HepG2 (cell line): ENCODE results near the gene ENTPD2. TPM values are rescaled to one million over a fixed set of nuclear protein-coding genes. Genes with fewer than 3 reads are reported as not detected.
A peak's percentile ranks its signal among the peaks of the same experiment; 100 is the strongest.

ENCODE experiments used
- E2F2 ChIP-seq: sonication (generic); formaldehyde crosslinking; IDR thresholded peaks from 2 replicates; pipeline ENCODE4 v1.4.0; 2020; ENCODE audit warnings: missing genetic modification reagents, borderline replicate concordance
- FOSL1 ChIP-seq: sonication (generic); formaldehyde crosslinking; IDR thresholded peaks from 2 replicates; pipeline ENCODE4 v1.9.0; 2021; ENCODE audit warnings: missing genetic modification reagents, borderline replicate concordance
- FOXP1 ChIP-seq, 2 experiments: fragments of 450-650 bp in 1 of 2; IDR thresholded peaks; 2 replicates each; pipeline ENCODE4 v1.6.1; 2017 to 2018; ENCODE audit warnings: antibody characterized with exemption in 1 of 2
- ISX ChIP-seq: sonication (generic); formaldehyde crosslinking; conservative IDR thresholded peaks from 2 replicates; pipeline ENCODE4 v1.5.0; 2020; ENCODE audit warnings: missing genetic modification reagents
- KDM5B ChIP-seq: sonication (generic); formaldehyde crosslinking; IDR thresholded peaks from 2 replicates; pipeline ENCODE4 v1.4.0; 2020; ENCODE audit warnings: missing genetic modification reagents, mild to moderate bottlenecking, borderline replicate concordance
- KDM6A ChIP-seq: IDR thresholded peaks from 2 replicates; pipeline ENCODE4 v1.6.1; 2016; ENCODE audit warnings: low read depth
- MTF2 ChIP-seq: sonication (generic); formaldehyde crosslinking; IDR thresholded peaks from 2 replicates; pipeline ENCODE4 v1.5.0; 2020; ENCODE audit warnings: missing genetic modification reagents, borderline replicate concordance
- RXRB ChIP-seq: IDR thresholded peaks from 2 replicates; pipeline ENCODE4 v1.6.1; 2016; ENCODE audit warnings: borderline replicate concordance, missing genetic modification reagents, missing compliant biosample characterization
- STAT5B ChIP-seq: sonication (generic); formaldehyde crosslinking; IDR thresholded peaks from 2 replicates; pipeline ENCODE4 v1.4.0; 2020; ENCODE audit warnings: missing genetic modification reagents
- TBL1XR1 ChIP-seq: fragments of 150-350 bp; IDR thresholded peaks from 2 replicates; pipeline ENCODE4 v1.6.1; 2014; ENCODE audit warnings: borderline replicate concordance, low read length; ENCODE audit not compliant: partially characterized antibody
- YEATS4 ChIP-seq: sonication (generic); formaldehyde crosslinking; IDR thresholded peaks from 2 replicates; pipeline ENCODE4 v1.4.0; 2020; ENCODE audit warnings: missing genetic modification reagents, borderline replicate concordance
- ZBTB3 ChIP-seq: sonication (generic); formaldehyde crosslinking; IDR thresholded peaks from 2 replicates; pipeline ENCODE4 v1.4.0; 2020; ENCODE audit warnings: low read depth, mild to moderate bottlenecking, moderate library complexity, missing genetic modification reagents, borderline replicate concordance
- ZBTB34 ChIP-seq: sonication (generic); formaldehyde crosslinking; IDR thresholded peaks from 2 replicates; pipeline ENCODE4 v1.8.0; 2022; ENCODE audit warnings: mild to moderate bottlenecking, missing genetic modification reagents
- ZFP37 ChIP-seq: sonication (generic); formaldehyde crosslinking; IDR thresholded peaks from 2 replicates; pipeline ENCODE4 v1.4.0; 2020; ENCODE audit warnings: missing genetic modification reagents, borderline replicate concordance
- ZNF224 ChIP-seq: sonication (generic); formaldehyde crosslinking; IDR thresholded peaks from 2 replicates; pipeline ENCODE4 v1.5.0; 2020; ENCODE audit warnings: mild to moderate bottlenecking, missing genetic modification reagents
- ZNF3 ChIP-seq: IDR thresholded peaks from 2 replicates; pipeline ENCODE4 v1.7.0; 2017; ENCODE audit warnings: inconsistent platforms
- ZNF329 ChIP-seq: sonication (generic); formaldehyde crosslinking; IDR thresholded peaks from 2 replicates; pipeline ENCODE4 v1.9.0; 2021; ENCODE audit warnings: low read depth, mild to moderate bottlenecking, missing genetic modification reagents
- ZNF337 ChIP-seq: sonication (generic); formaldehyde crosslinking; IDR thresholded peaks from 2 replicates; pipeline ENCODE4 v1.5.1; 2020; ENCODE audit warnings: missing genetic modification reagents, low read depth, mild to moderate bottlenecking, borderline replicate concordance
- ZNF484 ChIP-seq: sonication (generic); formaldehyde crosslinking; IDR thresholded peaks from 2 replicates; pipeline ENCODE4 v1.5.1; 2020; ENCODE audit warnings: mild to moderate bottlenecking, low read depth, missing genetic modification reagents, borderline replicate concordance
- ZNF737 ChIP-seq: sonication (generic); formaldehyde crosslinking; IDR thresholded peaks from 2 replicates; pipeline ENCODE4 v1.5.0; 2020; ENCODE audit warnings: missing genetic modification reagents, mild to moderate bottlenecking, borderline replicate concordance
- ZNF776 ChIP-seq: sonication (generic); formaldehyde crosslinking; IDR thresholded peaks from 2 replicates; pipeline ENCODE4 v1.4.0; 2020; ENCODE audit warnings: mild to moderate bottlenecking, missing genetic modification reagents
- polyA plus RNA-seq, 8 experiments: library from polyadenylated mRNA; depleted of rRNA in 3 of 8; stranded (reverse) in 7 of 8; unstranded in 1 of 8; fragments of >200 nt; fragmentation: Illumina TruSeq in 4 of 8; extraction: Trizol in 4 of 8; gene quantifications; 2 replicates each; pipeline versions ENCODE4 v1.2.1 to v1.2.3, GENCODE V29; 2011 to 2016; ENCODE audit warnings: low read depth in 4 of 8, missing spikeins in 1 of 8, mixed read lengths in 1 of 8; ENCODE audit not compliant: insufficient read depth in 1 of 8
- total RNA-seq, 5 experiments: library from RNA; depleted of rRNA; stranded (reverse); fragments of >200 nt; fragmentation: Illumina TruSeq; extraction: Trizol; gene quantifications; 2 replicates each; pipeline ENCODE4 v1.2.3, GENCODE V29; 2016; ENCODE audit warnings: low read depth in 1 of 5
- TF ChIP-seq, protein P1 (sequence below): sonication (generic); formaldehyde crosslinking; IDR thresholded peaks from 2 replicates; pipeline ENCODE4 v1.4.0; 2020; ENCODE audit warnings: low read depth, missing genetic modification reagents

ENTPD2 gene
- total and polyA plus RNA-seq, 2 of the 13 experiments (the other 11 are each of a cell fraction or from before 2014, with no cell fraction given): 0.95 to 3.2 TPM

DNA sequence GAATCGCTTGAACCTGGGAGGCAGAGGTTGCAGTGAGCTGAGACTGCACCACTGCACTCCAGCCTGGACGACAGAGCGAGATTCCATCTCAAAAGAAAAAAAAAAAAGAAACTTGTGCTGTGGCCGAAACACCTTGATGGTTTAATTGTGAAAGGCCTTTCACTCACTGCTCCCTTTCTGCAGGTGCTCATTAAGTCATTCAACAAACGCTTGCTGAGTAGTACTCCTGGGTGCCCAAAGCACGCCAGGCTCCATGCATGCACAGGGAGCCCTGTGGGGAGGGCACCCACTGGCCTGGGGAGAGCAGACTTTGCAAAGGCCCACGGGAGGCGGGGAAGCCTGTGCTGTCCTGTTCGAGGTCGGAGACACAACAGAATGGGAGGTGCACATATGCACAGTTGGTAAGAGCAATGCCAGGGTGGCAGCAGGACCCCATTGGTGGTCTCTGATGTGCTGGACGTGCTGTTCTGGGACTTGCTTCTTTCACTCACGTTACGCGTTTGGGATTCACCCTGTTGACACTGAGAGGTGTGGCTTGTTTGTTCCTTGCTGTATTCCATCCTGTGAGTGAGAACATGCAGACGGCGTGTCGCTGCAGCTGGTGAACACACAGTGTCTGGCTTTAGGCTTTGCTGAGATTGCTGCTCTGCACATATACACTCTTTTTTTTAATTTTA lies 3.0 kb upstream of the ENTPD2 start (continued):
- TF ChIP-seq YEATS4 (no peak), ZNF3 (peak; percentile 96), KDM6A (no peak), STAT5B (CRISPR knock-in tag) (no peak), RXRB (CRISPR knock-in tag) (peak; percentile 35; the same call in 1 of the 2 replicates), TBL1XR1 (no peak), ZFP37 (CRISPR knock-in tag) (0 out of 2 replicates have a peak, but pooled peaks have one; percentile 38), ZNF337 (CRISPR knock-in tag) (no peak), ZNF737 (CRISPR knock-in tag) (no peak), MTF2 (no peak), ZNF329 (CRISPR knock-in tag) (no peak), ZBTB3 (CRISPR knock-in tag) (no peak), ISX (CRISPR knock-in tag) (no peak), ZNF776 (CRISPR knock-in tag) (0 out of 2 replicates have a peak, but pooled peaks have one; percentile 23), KDM5B (CRISPR knock-in tag) (0 out of 2 replicates have a peak, but pooled peaks have one; percentile 27), FOSL1 (no peak), ZNF224 (CRISPR knock-in tag) (no peak), E2F2 (no peak), ZNF484 (CRISPR knock-in tag) (no peak), ZBTB34 (CRISPR knock-in tag) (no peak), FOXP1 (IDR thresholded peaks at IDR 0.05) (no peak), FOXP1 (CRISPR knock-in tag; IDR thresholded peaks at IDR 0.05) (0 out of 2 replicates have a peak, but pooled peaks have one; percentile 18)
- TF ChIP-seq, protein P1, sequence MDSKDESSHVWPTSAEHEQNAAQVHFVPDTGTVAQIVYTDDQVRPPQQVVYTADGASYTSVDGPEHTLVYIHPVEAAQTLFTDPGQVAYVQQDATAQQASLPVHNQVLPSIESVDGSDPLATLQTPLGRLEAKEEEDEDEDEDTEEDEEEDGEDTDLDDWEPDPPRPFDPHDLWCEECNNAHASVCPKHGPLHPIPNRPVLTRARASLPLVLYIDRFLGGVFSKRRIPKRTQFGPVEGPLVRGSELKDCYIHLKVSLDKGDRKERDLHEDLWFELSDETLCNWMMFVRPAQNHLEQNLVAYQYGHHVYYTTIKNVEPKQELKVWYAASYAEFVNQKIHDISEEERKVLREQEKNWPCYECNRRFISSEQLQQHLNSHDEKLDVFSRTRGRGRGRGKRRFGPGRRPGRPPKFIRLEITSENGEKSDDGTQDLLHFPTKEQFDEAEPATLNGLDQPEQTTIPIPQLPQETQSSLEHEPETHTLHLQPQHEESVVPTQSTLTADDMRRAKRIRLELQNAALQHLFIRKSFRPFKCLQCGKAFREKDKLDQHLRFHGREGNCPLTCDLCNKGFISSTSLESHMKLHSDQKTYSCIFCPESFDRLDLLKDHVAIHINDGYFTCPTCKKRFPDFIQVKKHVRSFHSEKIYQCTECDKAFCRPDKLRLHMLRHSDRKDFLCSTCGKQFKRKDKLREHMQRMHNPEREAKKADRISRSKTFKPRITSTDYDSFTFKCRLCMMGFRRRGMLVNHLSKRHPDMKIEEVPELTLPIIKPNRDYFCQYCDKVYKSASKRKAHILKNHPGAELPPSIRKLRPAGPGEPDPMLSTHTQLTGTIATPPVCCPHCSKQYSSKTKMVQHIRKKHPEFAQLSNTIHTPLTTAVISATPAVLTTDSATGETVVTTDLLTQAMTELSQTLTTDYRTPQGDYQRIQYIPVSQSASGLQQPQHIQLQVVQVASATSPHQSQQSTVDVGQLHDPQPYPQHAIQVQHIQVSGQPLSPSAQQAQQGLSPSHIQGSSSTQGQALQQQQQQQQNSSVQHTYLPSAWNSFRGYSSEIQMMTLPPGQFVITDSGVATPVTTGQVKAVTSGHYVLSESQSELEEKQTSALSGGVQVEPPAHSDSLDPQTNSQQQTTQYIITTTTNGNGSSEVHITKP (CRISPR knock-in tag): no peak
